ENCODE data around the gene SP6.

SP6 gene

GRCh38 chr17:47873200-47874090 lies 22.5 kb upstream of the SP6 start:
- Mint-ChIP-seq H3K9me3 (peaks cover 9% of the 10 kb centered on the region), H3K27me3 (peaks cover 67% of the 10 kb centered on the region), H3K4me3 (no peak overlapping the region), H3K27ac (no peak overlapping the region), H3K36me3 (ENCODE audit: low read depth) (no peaks in the 10 kb centered on the region), H3K4me1 (ENCODE audit: low read depth) (peaks cover 24% of the 10 kb centered on the region)
- intact Hi-C loops (cut with micrococcal nuclease) = no loop called here

DNA sequence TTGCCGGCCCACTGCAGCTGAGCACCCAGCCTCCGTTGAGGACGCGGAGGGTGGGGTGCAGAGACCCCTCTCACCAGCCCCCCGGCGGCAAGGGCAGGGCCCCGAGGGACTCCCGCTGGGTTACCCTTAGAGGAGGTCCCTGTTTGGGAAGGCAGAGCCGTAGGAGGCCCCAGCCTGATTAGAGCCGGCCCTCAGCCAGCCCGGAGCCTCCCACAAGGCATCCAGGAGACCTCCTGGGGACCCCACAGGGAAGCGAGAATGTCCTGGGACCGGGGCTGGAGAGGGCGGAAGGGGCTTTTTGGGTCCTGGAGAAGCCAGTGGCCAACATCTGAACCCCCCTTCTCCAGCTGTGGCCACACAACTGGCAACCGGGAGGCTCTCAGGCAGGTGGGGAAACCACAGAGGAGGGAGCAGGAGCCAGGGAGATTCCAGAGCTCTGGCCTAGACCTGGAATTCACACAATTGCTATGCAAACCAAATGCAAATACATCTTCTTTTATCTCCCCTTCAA lies 21.7 kb upstream of the SP6 start:
- Mint-ChIP-seq H3K36me3 (ENCODE audit: low read depth) (no peaks in the 10 kb centered on the region), H3K27me3 (peaks cover 67% of the 10 kb centered on the region), H3K9me3 (peaks cover 9% of the 10 kb centered on the region), H3K4me3 (no peak overlapping the region), H3K27ac (no peak overlapping the region), H3K4me1 (ENCODE audit: low read depth) (peaks cover 17% of the 10 kb centered on the region)
- intact Hi-C loops (cut with micrococcal nuclease) = no loop called here

DNA sequence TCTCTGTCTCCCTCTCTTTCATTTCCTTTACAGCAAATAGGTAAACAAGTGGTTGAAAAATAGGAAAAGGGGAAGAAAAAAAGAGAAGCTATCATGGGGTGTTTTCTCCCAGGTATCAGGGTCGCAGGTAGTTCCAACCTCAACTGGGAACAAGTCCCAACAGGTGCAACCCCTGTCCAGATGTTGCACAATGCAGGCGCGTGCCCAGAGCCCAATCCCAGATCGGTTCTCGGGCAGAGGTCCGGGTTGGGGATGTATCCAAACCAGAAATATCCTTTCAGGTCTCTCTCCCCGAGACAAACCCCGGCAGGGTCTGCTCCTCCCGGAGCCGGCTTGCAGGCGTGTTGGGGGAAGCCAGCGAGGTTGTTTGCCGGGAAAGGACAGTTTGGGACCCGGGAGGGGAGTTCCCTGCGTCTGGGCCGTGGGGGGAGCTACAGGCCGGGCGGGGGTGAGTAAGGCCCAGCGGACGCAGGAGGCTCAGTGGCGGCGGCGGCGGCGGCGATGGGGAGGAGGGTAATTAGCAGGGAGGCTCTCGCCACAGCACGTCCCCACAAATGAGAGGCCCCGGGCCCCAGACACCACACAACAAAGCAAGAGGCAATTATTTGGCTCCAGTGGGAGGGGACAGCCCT lies 21.2 kb upstream of the SP6 start:
- H3K4me1 Mint-ChIP-seq (ENCODE audit: low read depth) = peaks cover 11% of the 10 kb centered on the region
- intact Hi-C loops (cut with micrococcal nuclease) = no loop called here
- H3K9me3 Mint-ChIP-seq = peaks cover 9% of the 10 kb centered on the region
- no peak overlapping the region for H3K27ac Mint-ChIP-seq
- no peak overlapping the region for H3K4me3 Mint-ChIP-seq
- no peaks in the 10 kb centered on the region for H3K36me3 Mint-ChIP-seq (ENCODE audit: low read depth)
- H3K27me3 Mint-ChIP-seq = peaks cover 69% of the 10 kb centered on the region

GRCh38 chr17:47871048-47871447 lies 20.1 kb upstream of the SP6 start:
- H3K9me3 Mint-ChIP-seq = peaks cover 9% of the 10 kb centered on the region
- H3K36me3 Mint-ChIP-seq (ENCODE audit: low read depth) = no peaks in the 10 kb centered on the region
- intact Hi-C loops (cut with micrococcal nuclease) = no loop called here
- H3K27me3 Mint-ChIP-seq = peaks cover 79% of the 10 kb centered on the region
- peaks cover 11% of the 10 kb centered on the region for H3K4me1 Mint-ChIP-seq (ENCODE audit: low read depth)
- H3K4me3 Mint-ChIP-seq = no peak overlapping the region
- H3K27ac Mint-ChIP-seq = no peak overlapping the region

- peaks cover 9% of the 10 kb centered on the region for H3K9me3 Mint-ChIP-seq
- intact Hi-C loops (cut with micrococcal nuclease) = no loop called here
- no peaks in the 10 kb centered on the region for H3K36me3 Mint-ChIP-seq (ENCODE audit: low read depth)
- peaks cover 11% of the 10 kb centered on the region for H3K4me1 Mint-ChIP-seq (ENCODE audit: low read depth)
- no peak overlapping the region for H3K4me3 Mint-ChIP-seq
- peaks cover 81% of the 10 kb centered on the region for H3K27me3 Mint-ChIP-seq
- no peak overlapping the region for H3K27ac Mint-ChIP-seq
Measured at GRCh38 chr17:47870056-47870455, 19.1 kb upstream of the SP6 start.

GRCh38 chr17:47869114-47869513 lies 18.2 kb upstream of the SP6 start:
- intact Hi-C loops (cut with micrococcal nuclease) = no loop called here
- Mint-ChIP-seq H3K27me3 (peaks cover 79% of the 10 kb centered on the region), H3K27ac (no peak overlapping the region), H3K36me3 (ENCODE audit: low read depth) (no peaks in the 10 kb centered on the region), H3K4me3 (no peak overlapping the region), H3K9me3 (peaks cover 7% of the 10 kb centered on the region), H3K4me1 (ENCODE audit: low read depth) (peaks cover 7% of the 10 kb centered on the region)

- Mint-ChIP-seq H3K36me3 (ENCODE audit: low read depth) (no peaks in the 10 kb centered on the region), H3K9me3 (no peaks in the 10 kb centered on the region), H3K27me3 (peaks cover 71% of the 10 kb centered on the region), H3K4me1 (ENCODE audit: low read depth) (peaks cover 4% of the 10 kb centered on the region), H3K4me3 (no peak overlapping the region), H3K27ac (no peak overlapping the region)
- intact Hi-C loops (cut with micrococcal nuclease) = no loop called here
Measured at GRCh38 chr17:47867813-47868533, 17.0 kb upstream of the SP6 start.

DNA sequence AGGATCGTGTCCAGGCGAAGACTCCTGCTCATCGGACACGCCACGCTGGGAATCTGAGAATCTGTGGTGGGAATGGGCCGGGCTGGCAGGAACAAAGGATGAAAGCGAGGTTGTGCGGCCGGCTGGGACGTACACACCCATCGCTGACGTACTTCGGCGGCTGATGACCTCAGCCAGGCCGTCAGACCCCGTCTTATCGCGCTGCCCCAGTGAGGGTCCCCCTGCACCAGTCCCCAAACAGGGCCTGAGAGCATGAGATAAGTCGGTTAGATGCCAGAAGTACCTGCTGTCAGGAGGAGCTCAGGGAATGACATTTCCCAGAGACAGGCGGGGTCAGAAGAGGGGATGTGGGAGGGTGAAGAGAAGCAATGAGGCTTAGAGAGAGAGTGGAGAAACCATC lies 16.0 kb upstream of the SP6 start:
- peaks cover 61% of the 10 kb centered on the region for H3K27me3 Mint-ChIP-seq
- H3K27ac Mint-ChIP-seq = no peak overlapping the region
- H3K9me3 Mint-ChIP-seq = no peaks in the 10 kb centered on the region
- intact Hi-C loops (cut with micrococcal nuclease) = no loop called here
- no peaks in the 10 kb centered on the region for H3K36me3 Mint-ChIP-seq (ENCODE audit: low read depth)
- H3K4me3 Mint-ChIP-seq = no peak overlapping the region
- peaks cover 8% of the 10 kb centered on the region for H3K4me1 Mint-ChIP-seq (ENCODE audit: low read depth)

DNA sequence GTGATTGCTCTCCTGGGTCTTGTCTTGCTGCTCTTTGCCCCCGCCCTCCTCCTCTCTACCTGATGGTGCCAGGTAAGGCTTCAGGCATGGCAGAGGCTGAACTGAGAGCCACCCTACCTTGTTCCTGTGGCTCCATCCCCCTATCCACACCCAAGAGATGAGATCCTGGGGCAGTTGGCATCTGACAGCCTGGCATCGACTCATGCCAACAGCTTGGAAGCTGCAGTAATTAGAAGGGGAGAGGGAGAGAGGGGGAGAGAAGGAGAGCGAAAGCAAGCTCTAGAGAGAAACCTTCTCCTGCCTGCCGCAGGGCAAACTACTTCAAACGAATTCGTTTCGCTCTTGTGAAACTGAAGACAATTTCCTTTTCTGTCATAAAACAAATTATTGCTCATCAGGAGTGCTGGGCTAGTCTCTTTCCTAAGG lies 13.8 kb upstream of the SP6 start:
- Mint-ChIP-seq H3K4me3 (no peak overlapping the region), H3K36me3 (ENCODE audit: low read depth) (no peaks in the 10 kb centered on the region), H3K27me3 (peaks cover 44% of the 10 kb centered on the region), H3K4me1 (ENCODE audit: low read depth) (peaks cover 8% of the 10 kb centered on the region), H3K9me3 (no peaks in the 10 kb centered on the region), H3K27ac (no peak overlapping the region)
- intact Hi-C loops (cut with micrococcal nuclease) = no loop called here

- no peak overlapping the region for H3K4me3 Mint-ChIP-seq
- peaks cover 43% of the 10 kb centered on the region for H3K27me3 Mint-ChIP-seq
- no peaks in the 10 kb centered on the region for H3K9me3 Mint-ChIP-seq
- H3K4me1 Mint-ChIP-seq (ENCODE audit: low read depth) = peaks cover 14% of the 10 kb centered on the region
- intact Hi-C loops (cut with micrococcal nuclease) = no loop called here
- no peak overlapping the region for H3K27ac Mint-ChIP-seq
- H3K36me3 Mint-ChIP-seq (ENCODE audit: low read depth) = no peaks in the 10 kb centered on the region
Measured at GRCh38 chr17:47862621-47863440, 11.9 kb upstream of the SP6 start.

DNA sequence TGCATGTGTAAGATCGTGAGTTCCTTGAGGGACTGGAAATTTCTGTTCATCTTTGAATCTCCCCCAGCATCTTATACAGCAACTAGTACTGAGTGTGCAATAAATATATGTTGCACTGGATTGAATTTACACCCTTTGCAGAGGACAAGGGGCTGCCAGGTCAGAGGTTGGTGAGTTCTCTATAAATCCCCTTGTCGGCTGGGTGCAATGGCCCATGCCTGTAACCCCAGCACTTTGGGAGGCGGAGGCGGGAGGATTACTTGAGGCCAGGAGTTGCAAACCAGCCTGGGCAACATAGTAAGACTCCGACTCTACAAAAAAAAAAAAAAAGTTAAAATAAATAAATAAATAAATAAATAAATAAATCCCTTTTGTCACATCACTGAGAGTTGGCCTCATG lies 9.4 kb upstream of the SP6 start:
- peaks cover 43% of the 10 kb centered on the region for H3K27me3 Mint-ChIP-seq

DNA sequence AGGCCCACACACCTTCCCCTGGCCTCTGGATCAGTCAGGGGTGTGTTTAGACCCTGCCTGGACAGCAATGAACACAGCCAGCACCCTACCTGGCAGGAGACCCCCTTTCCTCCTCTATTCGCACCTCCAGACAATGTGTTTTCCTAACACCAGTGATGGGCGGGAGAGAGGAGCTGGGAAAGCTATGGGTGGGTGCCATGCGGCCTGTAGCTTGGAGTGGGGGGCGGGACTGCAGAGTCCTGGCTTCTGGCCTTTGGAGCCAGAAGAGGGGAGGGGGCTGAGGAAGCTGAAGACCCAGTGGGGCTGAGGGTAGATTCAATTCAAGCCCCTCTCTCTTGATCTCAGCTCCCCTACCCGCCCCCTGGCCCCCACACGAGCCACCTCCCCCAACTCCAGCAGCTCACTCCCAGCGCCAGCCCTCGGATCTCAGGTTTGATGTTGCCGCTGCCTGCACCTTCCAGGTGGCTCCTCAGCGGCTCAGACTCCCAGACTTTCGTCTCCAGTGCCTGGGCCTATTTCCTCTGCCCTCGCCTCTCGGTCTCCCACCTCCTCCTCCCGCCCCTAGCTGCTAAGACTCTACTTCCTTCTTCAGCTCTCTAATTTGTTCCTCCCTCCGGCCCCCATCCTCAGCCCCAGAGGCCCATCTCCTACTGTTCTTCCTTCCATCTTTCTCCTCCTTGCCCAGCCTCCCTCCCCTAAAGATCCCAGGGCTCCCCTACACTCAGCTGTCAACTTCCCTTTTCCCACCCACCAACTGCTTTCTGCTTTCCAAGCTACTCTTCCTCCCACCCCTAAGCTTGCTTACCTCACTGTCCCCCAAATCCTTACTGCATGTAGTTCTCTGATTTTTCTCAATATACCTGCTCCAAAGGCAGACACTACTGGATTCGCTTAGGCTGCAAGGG lies 6.8 kb upstream of the SP6 start:
- H3K27me3 Mint-ChIP-seq = peaks cover 62% of the 10 kb centered on the region
- intact Hi-C loops (cut with micrococcal nuclease) = no loop called here
- H3K27ac Mint-ChIP-seq = no peak overlapping the region
- no peaks in the 10 kb centered on the region for H3K36me3 Mint-ChIP-seq (ENCODE audit: low read depth)
- H3K4me1 Mint-ChIP-seq (ENCODE audit: low read depth) = peaks cover 29% of the 10 kb centered on the region
- no peaks in the 10 kb centered on the region for H3K9me3 Mint-ChIP-seq
- no peak overlapping the region for H3K4me3 Mint-ChIP-seq

More for the DNA sequence above, 9.4 kb upstream of the SP6 start:
- Mint-ChIP-seq H3K27ac (no peak overlapping the region), H3K36me3 (ENCODE audit: low read depth) (no peaks in the 10 kb centered on the region), H3K4me3 (no peak overlapping the region), H3K4me1 (ENCODE audit: low read depth) (peaks cover 34% of the 10 kb centered on the region), H3K9me3 (no peaks in the 10 kb centered on the region)
- intact Hi-C loops (cut with micrococcal nuclease) = no loop called here

- Mint-ChIP-seq H3K27me3 (peaks cover 72% of the 10 kb centered on the region), H3K27ac (no peak overlapping the region), H3K9me3 (no peaks in the 10 kb centered on the region), H3K4me1 (ENCODE audit: low read depth) (peaks cover 36% of the 10 kb centered on the region), H3K4me3 (no peak overlapping the region), H3K36me3 (ENCODE audit: low read depth) (no peaks in the 10 kb centered on the region)
- intact Hi-C loops (cut with micrococcal nuclease) = no loop called here
Measured at GRCh38 chr17:47856830-47857229, 5.9 kb upstream of the SP6 start.
